Airway epithelial cell (primary cell): ENCODE data around the gene RBM19. TPM values are rescaled to one million over a fixed set of nuclear protein-coding genes. Genes with fewer than 3 reads are reported as not detected.

Source experiments
- total RNA-seq: library from RNA; depleted of rRNA; stranded (reverse); fragments of >200 nt; gene quantifications from 2 replicates; pipeline ENCODE4 v1.2.3, GENCODE V29; 2015

Gene RBM19, protein sequence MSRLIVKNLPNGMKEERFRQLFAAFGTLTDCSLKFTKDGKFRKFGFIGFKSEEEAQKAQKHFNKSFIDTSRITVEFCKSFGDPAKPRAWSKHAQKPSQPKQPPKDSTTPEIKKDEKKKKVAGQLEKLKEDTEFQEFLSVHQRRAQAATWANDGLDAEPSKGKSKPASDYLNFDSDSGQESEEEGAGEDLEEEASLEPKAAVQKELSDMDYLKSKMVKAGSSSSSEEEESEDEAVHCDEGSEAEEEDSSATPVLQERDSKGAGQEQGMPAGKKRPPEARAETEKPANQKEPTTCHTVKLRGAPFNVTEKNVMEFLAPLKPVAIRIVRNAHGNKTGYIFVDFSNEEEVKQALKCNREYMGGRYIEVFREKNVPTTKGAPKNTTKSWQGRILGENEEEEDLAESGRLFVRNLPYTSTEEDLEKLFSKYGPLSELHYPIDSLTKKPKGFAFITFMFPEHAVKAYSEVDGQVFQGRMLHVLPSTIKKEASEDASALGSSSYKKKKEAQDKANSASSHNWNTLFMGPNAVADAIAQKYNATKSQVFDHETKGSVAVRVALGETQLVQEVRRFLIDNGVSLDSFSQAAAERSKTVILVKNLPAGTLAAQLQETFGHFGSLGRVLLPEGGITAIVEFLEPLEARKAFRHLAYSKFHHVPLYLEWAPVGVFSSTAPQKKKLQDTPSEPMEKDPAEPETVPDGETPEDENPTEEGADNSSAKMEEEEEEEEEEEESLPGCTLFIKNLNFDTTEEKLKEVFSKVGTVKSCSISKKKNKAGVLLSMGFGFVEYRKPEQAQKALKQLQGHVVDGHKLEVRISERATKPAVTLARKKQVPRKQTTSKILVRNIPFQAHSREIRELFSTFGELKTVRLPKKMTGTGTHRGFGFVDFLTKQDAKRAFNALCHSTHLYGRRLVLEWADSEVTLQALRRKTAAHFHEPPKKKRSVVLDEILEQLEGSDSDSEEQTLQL
- total RNA-seq, result 10.7 and 14.3 TPM in 2 replicates

DNA sequence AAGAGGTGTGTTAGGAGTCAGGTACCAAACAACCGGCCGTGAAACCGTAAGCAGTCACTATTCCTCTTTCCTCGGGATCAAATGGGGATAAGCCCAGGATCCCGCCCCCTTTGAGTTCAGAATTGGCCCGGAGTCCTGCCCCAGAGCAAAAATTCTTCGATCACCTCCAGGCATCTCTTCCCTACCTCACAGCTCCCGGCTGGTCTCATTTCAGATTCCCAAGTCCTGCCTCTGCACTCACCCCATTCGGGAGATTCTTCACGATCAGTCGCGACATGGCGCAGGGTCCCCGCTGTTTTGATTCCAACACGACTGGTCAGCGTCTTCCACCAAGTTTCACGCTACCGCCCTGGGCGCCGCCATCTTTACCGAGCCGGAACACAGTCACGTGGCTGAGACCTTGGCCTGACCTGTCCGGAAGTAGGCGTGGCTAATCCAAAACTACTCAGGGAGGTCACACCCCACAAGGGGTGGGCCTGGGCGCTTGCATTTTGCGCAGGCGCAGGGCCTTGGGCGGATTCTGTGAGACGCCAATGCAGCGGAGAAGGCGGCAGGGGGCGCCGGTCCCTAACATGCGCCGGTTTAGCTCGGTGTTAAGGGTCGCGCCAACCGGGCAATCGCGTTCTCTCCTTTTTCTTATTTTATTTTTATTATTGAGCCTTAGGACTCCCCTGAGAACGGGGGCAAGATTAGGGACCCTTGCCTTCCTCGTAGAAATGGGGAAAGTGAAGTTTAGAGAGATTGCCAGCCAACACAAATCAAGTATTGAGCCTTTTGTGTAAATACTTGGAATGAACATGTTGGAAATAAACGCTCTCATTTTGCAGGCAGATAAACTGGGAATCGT is at the start of gene RBM19:
RBM19 (minus strand) TSS at position 375 of the 847 bp plus-strand sequence; CDS start at position 277, 98 bp downstream.

